GM12892 (cell line): ENCODE data around the gene PLXNC1.
"Not testable (repeated sequence)": the region's sequence is repeated elsewhere in the genome, so short reads cannot be mapped to it uniquely, and the experiment has no call there.

ENCODE experiments used
- DNase-seq: peaks from one replicate; pipeline ENCODE4 v3.0.0; 2011; ENCODE audit not compliant: insufficient read length
- FAIRE-seq: peaks from 2 replicates; lab custom pipeline; 2011; peaks lifted over from hg19 to GRCh38; lab: Jason Lieb, UNC
- POLR2A ChIP-seq: IDR thresholded peaks from 2 replicates; pipeline ENCODE4 v1.6.1; 2011; ENCODE audit warnings: low read depth, low read length, control low read depth
- POLR2AphosphoS5 ChIP-seq: IDR thresholded peaks from 2 replicates; pipeline ENCODE4 v1.6.1; 2011; ENCODE audit warnings: low read depth, low read length, control low read depth
- TAF1 ChIP-seq: IDR thresholded peaks from 2 replicates; pipeline ENCODE4 v1.6.1; 2011; ENCODE audit warnings: low read depth, mild to moderate bottlenecking, control low read depth, low read length, borderline replicate concordance

PLXNC1 gene

DNA sequence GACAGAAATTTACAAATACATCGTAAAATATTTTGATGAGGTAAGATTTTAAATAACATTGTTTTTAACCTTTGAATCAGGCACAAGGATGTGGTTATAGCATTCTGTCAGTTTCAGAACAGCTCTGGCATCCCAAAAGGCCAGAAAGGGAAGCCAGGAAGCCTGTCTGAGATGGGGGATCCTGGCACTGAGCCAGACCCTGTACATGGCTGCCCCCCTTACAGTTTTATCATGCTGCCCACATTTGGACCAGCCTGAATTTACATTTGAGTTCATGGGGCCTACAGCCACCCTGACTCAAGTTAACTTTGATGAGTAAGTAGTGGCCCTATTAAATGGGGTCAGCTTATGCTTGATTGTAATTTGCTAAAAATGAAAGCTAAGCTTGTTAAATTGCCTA, 155.6 kb downstream of the PLXNC1 start:
- DNase-seq = no peak
- TF ChIP-seq TAF1 = no peak
- no peak for TF ChIP-seq POLR2A
- TF ChIP-seq POLR2AphosphoS5 = no peak
- FAIRE-seq = no peak

DNA sequence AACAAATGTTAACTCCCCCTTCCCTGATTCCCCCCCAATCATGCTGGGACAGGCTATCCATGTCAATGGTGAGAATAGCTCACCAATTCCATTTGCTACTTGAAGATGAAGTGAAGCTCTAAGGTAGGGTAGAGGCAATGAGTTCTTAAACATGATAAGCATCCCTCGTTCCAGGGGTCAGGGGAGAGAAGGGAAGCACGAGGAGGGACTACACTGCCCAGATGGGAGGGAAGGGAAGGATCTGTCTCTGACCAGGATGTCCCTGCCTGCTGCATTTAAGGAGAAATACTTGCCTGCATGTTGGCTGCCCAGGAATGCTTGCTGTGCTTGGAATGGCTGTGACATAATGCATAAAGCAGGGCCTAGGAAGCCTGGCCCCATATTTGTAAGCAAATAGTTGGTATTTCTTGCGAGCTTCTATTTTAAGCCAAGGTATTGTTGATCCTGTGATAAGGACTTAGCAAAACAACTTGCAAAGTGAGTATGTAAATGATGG, 156.2 kb downstream of the PLXNC1 start:
- DNase-seq (no peak), FAIRE-seq (no peak)
- no peak for TF ChIP-seq POLR2AphosphoS5
- TF ChIP-seq POLR2A = no peak
- no peak for TF ChIP-seq TAF1

DNA sequence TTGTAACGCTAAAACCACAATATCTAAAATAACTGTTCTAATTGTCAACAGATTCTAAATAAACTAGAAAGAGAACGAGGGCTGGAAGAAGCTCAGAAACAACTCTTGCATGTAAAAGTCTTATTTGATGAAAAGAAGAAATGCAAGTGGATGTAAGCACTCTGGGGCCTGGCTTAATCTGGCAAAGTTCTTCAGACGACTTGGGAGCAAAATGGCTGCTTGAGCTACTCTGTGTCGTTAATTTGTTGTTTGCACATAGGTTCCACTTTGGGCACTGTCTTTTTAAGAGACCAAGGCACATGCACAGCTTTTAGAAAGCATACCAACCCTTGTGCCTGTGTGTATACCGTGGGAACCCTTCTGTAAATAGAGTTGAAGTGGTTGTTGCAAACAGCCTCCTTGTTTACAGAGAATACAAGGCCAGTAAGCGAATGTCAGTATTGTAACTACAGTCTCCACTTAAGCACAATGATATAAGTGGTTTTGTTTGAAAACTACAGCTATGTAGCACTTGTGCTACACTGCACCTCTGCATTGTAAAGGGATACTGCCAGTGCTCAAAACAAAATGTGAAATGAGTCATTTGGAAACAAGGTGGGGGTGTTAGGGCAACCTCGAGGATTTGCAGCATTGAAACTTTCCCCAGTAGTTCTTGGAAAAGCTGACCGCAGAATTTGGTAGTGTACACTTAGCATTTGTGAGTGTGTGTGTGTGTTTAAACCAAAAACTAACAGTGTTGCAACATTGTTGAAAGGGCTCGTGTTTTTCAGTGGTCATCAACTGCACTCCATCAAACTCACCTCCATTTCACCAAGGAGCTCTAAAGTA, 157.0 kb downstream of the PLXNC1 start:
- no peak for DNase-seq
- peak; percentile 95 for FAIRE-seq
- TF ChIP-seq POLR2AphosphoS5 (no peak), POLR2A (no peak), TAF1 (no peak)

DNA sequence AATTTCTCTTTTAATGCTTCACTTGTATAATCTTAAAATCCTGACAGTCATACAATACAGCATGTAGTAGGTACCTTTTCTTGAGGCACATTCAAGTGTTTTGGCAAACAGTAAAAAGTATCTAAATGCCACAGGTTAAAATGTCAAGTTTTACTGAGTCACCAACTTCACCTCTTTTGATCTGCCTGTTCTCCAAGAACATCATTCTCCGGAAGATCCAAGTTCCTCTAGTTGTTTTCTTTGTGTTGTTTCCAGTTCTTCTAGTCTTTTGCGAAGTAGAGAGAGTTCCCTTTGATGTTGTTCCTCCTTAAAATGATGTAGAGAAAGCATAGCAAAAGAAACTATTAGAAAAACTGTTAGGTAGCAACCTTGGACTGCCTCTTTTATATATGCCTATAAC, 160.2 kb downstream of the PLXNC1 start:
- DNase-seq (no peak), FAIRE-seq (no peak)
- no peak for TF ChIP-seq TAF1
- no peak for TF ChIP-seq POLR2A
- no peak for TF ChIP-seq POLR2AphosphoS5

DNA sequence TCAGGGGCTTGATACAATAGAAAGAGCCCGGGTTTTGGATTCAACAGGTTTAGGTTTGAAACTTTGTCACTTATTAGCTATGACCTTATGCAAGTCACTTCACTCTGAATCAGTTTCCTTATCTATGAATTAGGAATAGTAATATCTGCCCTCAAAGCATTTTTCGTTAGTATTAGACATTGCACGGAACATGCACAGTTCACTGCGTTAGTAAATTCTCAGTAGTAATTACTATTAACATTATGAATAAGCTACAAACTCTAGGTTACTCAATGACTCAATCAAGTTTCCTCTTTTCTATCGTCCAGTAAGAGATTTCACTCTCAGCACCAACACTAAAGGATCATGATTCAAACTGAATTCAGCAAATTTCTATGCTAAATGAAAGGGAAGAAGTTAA, 161.0 kb downstream of the PLXNC1 start:
- TF ChIP-seq POLR2A (no peak), POLR2AphosphoS5 (no peak), TAF1 (no peak)
- FAIRE-seq = peak; percentile 75
- DNase-seq = no peak

DNA sequence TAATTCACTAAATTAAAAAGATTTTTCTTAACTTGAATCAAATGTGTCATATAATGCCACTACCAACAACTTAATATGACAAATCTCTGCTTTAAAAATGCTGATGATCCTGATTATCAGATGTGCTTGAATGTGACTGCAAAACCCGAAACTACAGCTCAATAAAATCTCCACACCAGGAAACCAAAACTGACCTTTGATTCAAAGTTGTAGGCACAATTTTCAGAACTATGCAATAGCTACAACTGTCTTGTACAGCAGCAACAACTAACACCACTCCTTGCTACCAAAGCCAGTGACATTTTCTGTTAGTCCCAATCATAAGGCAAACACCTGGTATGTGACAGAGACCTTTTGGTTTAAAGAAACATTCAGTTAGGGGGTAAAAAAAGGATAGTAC, 164.0 kb downstream of the PLXNC1 start:
- FAIRE-seq (no peak), DNase-seq (no peak)
- TF ChIP-seq POLR2AphosphoS5 (no peak), POLR2A (no peak), TAF1 (no peak)

DNA sequence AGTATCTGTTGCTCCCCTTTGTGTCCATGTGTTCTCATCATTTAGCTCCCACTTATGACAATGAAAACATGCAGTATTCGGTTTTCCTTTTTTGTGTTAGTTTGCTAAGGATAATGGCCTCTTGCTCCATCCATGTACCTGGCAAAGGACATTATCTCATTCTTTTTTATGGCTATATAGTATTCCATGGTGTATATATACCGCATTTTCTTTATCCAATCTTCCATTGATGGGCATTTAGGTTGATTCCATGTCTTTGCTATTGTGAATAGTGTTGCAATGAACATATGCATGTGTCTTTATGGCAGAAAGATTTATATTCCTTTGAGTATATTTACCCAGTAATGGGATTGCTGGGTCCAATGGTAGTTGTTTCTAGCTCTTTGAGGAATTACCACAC, 168.2 kb downstream of the PLXNC1 start:
- not testable (repeated sequence) for FAIRE-seq, DNase-seq

DNA sequence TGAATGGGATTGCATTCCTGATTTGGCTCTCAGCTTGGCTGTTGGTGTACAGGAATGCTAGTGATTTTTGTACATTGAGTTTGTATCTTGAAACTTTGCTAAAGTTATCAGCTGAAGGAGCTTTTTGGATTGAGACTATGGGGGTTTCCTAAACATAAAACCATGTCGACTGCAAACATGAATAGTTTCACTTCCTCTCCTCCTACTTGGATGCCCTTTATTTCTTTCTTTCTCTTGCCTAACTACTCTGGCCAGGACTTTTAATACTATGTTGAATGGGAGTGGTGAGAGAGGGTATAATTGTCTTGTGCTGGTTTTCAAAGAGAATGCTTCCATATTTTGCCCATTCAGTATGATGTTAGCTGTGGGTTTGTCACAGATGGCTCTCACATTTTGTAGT, 169.8 kb downstream of the PLXNC1 start:
- no peak for TF ChIP-seq POLR2A
- DNase-seq = no peak
- FAIRE-seq = peak; percentile 63

DNA sequence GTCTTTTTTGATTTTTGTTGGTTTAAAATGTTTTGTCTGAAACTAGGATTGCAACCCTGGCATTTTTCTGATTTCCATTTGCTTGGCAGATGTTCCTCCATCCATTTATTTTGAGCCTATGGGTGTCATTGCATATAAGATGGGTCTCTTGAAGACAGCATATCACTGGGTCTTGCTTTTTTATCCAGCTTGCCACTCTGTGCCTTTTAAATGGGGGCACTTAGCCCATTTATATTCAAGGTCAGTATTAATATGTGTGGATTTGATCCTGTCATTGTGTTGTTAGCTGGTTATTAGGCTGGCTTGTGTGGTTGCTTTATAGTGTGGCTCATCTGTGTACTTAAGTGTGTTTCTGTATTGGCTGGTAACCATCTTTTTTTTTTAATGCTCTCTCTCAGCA, 171.7 kb downstream of the PLXNC1 start:
- FAIRE-seq (no peak), DNase-seq (no peak)
- TF ChIP-seq POLR2AphosphoS5 (no peak), TAF1 (no peak), POLR2A (no peak)

DNA sequence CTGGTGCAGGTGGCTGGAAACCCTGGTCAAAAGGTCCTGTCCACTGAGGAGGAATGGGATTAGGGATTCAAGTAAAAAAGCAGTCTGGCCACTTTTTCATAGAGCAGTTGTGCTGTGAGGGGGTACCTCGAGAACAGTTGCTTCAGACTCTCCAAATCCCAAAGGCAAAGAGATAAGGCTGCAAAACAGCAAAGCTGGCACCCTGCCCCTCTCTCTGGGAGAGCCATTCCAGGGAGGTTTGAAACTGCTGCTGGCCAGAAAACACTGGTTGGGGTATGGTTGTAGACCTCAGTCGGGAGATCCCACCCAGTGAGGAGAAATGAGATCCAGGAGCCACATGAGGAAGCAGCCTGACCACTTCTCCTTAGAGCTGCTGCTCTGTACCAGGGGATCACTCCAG, 174.0 kb downstream of the PLXNC1 start:
- FAIRE-seq (no peak), DNase-seq (no peak)
- TF ChIP-seq POLR2AphosphoS5 (no peak), POLR2A (no peak), TAF1 (no peak)

DNA sequence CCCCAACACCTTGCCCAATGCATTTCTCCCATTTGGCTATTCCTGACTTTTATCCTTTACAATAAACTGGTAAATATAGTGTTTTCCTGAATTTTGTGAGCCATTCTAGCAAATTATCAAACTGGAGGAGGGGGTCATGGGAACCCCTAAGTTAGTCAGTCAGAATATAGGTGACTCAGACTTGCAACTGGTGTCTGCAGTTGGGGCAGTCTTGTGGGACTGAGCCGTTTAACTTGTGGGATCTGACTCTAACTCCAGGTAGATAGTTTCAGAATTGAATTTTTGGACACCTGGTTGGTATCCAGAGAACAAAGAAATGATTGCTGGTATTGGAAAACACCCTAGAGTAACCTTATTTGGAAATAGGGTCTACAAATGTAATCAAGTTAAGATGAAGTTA, 177.9 kb downstream of the PLXNC1 start:
- FAIRE-seq = no peak
- TF ChIP-seq POLR2A = no peak
- no peak for TF ChIP-seq POLR2AphosphoS5
- no peak for TF ChIP-seq TAF1
- DNase-seq = no peak

DNA sequence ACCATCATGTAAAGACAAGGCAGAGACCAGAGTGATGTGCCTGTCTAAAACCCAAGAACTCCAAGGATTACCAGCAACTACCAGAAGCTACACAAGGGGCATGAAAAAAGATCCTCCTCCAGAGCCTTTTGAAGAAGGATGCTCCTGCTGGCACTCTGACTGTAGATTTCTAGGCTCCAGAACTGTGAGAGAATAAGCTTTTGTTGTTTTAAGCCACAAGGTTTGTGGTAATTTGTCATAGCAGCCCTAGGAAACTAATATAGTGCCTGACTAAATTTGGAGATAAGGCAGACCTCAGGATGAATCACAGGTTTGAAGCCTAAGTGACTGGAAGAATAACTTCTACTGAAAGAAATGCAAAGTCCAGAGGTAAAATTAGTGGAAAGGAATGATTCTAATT, 178.3 kb downstream of the PLXNC1 start:
- FAIRE-seq = no peak
- TF ChIP-seq POLR2AphosphoS5 (no peak), POLR2A (no peak), TAF1 (no peak)
- DNase-seq = no peak
